Stimulated activated CD4-positive, alpha-beta T cell treated with anti-CD3 and anti-CD28 coated beads, Interleukin-1b, Interleukin-23, amount 100 ng/mL, for 24 hours (primary cell): ENCODE measurements around the gene BCL6.
"Not testable (repeated sequence)": the region's sequence is repeated elsewhere in the genome, so short reads cannot be mapped to it uniquely, and the experiment has no call there.

Experiments
- DNase-seq, 4 experiments: peaks; one replicate each; pipeline ENCODE4 v3.0.0-alpha.2; 2020; ENCODE audit warnings: low read depth in 4 of 4, low spot score in 1 of 4

The BCL6 gene

DNA sequence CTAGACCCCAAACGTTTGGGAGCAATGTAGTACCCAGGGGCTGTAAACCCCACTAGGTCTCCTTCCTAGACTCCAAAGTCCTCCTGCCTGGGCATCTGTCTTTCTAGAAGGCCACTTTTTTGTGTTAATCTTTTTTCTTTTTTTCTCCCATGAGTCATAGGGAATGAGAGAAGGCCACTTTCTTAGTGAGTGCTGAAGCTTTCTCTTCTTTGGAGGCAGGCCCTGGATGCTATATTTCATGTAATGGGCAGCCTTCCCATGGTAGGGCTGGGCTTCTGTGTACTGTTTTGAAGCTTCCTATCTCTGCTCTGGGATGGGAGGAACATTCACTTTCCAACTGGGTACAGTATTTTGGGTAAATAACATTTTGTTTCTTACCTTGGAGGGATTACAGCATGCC is 27.7 kb downstream of the BCL6 start:
- DNase-seq = no peak

DNA sequence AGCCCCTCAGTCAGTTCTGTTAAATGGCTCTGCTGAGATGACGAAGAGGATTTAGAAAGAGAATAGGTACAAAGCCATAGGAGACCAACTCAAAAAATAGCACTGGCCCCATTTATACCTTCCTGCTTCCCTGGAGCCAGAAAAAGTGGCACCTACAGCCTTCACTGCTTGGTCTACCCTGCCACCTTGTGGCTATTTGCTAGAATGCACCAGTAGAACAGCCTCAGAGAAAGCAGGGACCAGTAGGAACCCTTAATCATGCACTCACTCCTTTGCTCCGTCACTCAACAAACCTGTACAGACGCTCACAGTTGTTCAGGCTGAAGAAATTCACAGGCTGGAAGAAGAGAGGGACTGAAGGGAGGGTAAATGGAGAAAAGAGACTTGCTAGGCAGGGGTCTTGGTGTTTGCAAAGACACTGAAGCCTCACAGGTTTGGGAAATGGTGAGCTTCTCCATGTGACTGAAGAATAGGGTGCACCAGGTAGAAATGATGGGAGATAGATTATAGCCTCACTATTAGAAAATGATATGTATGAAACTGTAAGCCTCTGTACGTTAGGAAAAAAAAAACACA is 30.8 kb downstream of the BCL6 start:
- DNase-seq = peak; percentile 27 to 63 (median 54)

- DNase-seq = no peak
Measured at GRCh38 chr3:187713504-187713903, 31.8 kb downstream of the BCL6 start.

- DNase-seq = no peak
Measured at GRCh38 chr3:187709155-187709554, 36.1 kb downstream of the BCL6 start.

- DNase-seq = no peak
Measured at GRCh38 chr3:187708696-187709095, 36.6 kb downstream of the BCL6 start.

GRCh38 chr3:187706971-187707370 is 38.3 kb downstream of the BCL6 start:
- DNase-seq = no peak

- DNase-seq = no peak
Measured at GRCh38 chr3:187705164-187705563, 40.1 kb downstream of the BCL6 start.

- DNase-seq = no peak
Measured at GRCh38 chr3:187702507-187703033, 42.7 kb downstream of the BCL6 start, which contains the start of gene RTP2. Gene RTP2 (minus strand): TSS chr3:187702557. CDS start chr3:187702128, 429 bp downstream.

DNA sequence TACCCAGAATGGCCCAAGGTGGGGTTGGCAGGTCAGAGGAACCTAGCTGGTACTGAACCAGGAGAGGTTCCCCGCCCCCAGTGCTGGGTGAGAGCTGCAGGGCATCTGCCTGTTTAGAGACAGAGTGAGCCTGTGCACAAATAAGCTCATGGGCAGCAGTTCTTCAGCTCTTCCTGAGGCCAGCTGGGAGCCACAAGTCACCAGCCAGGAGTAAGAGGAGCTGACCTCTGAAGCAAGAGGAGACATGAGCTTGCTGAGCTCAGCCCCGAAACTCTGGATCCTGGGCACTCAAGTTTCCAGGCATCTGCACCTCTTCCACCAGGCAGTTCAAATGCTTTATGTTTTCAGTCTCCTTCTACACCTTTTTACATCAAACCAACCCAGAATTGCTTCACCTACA is 45.0 kb downstream of the BCL6 start:
- DNase-seq = no peak

GRCh38 chr3:187698499-187699399 is 46.5 kb downstream of the BCL6 start:
- no peak for DNase-seq

- DNase-seq = no peak
Measured at GRCh38 chr3:187696021-187696420, 49.2 kb downstream of the BCL6 start.

GRCh38 chr3:187695449-187695848 is 49.8 kb downstream of the BCL6 start:
- DNase-seq = no peak

GRCh38 chr3:187694801-187695200 is 50.5 kb downstream of the BCL6 start:
- no peak for DNase-seq

DNA sequence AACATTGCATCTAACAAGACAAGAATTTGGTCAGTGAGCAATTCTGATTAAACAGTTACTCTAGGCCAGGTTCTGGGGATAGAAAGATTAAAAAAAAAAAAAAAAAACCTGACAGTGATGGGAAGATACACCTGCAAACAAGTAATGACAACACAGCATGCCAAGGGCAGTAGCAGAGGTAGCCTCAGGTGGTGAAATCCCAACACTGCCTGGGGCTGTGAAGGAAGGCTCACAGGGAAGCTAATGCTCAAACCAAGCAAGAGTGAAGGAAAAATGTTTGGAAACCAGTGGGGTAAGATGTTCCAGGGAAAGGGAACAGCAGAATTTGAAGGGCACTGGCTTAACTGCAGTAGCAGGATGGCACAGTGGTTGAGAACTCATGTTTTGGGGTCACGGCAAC is 51.8 kb downstream of the BCL6 start:
- DNase-seq = no peak

DNA sequence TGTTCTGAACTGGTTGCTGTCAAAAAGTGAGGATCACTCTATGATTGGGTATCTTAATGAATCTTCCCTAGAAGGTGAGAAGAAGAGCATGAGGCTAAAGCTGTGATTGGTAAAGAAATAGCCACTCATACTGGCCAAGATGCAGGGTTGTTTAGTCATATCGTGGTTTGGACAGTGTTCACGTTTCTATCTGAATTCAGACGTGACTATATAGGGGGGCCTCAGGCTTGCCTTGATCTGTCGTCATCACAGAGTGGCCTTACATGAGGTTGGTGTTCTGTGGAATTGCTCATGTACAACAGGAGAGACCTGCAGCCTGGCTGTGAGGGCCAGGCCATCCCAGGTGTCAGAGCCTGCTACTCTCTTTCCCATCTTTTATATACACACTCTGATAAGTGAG is 55.3 kb downstream of the BCL6 start:
- DNase-seq = no peak

- DNase-seq = no peak
Measured at GRCh38 chr3:187686621-187687273, 58.5 kb downstream of the BCL6 start.

- no peak for DNase-seq
Measured at GRCh38 chr3:187685948-187686347, 59.3 kb downstream of the BCL6 start.

GRCh38 chr3:187684880-187685279 is 60.4 kb downstream of the BCL6 start:
- peak in 1 of 4 experiments; percentile 1 for DNase-seq

DNA sequence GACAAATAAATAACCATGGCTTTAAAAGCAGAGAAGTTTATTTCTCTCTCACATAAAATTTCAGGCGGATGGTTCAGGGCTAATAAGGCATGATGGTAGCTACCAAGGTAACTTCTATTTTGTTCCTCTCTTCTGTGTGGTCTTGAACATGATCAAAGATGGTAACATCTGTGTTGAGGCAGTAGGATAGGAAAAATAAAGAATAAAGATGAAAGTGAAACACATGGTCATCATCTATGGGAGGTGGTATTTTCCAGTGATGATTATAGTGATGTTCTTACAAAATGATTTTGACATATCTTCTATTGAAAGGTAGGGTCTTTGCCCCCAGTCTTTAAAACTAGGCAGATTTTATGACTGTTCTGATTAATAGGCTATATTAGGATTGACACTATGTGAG is 60.8 kb downstream of the BCL6 start:
- no peak for DNase-seq

DNA sequence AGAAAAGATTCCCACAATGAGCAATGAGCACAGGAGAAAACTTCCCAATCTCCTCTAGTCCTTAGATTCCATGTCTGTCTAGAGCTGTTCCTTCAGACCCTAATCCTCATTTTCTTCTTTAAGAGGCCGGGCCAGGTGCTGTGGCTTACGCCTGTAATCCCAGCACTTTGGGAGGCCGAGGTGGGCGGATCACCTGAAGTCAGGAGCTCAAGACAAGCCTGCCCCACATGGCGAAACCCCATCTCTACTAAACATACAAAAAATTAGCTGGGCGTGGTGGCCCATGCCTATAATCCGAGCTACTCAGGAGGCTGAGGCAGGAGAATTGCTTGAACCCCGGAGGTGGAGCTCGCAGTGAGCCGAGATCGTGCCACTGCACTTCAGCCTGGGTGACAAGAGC is 63.5 kb downstream of the BCL6 start:
- DNase-seq = not testable (repeated sequence)

- DNase-seq = peak; percentile 49 to 51 (median 50)
Measured at GRCh38 chr3:187679638-187680396, 65.5 kb downstream of the BCL6 start.
